Panc1 (cell line): ENCODE data around the gene ART5. TPM values are rescaled to one million over a fixed set of nuclear protein-coding genes. Genes with fewer than 3 reads are reported as not detected.

ENCODE experiments used
- ATAC-seq: fragments of 200-7000 bp; cut with Tn5 transposase; 2 replicates; pipeline ENCODE4 v1.9.1; 2020; ENCODE audit warnings: mild to moderate bottlenecking, moderate library complexity
- BruUV-seq: library from RNA; stranded (reverse); fragments of 400-500 nt; replicated peaks from 2 replicates; lab custom pipeline; 2021; lab: Mats Ljungman, UMichigan
- CTCF ChIA-PET: fragments of 300-600 bp; sonication (Branson Sonifier 250); formaldehyde crosslinking; loops from one replicate; lab custom pipeline; 2022; ENCODE audit warnings: antibody characterized with exemption; lab: Charles Lee
- POLR2A ChIA-PET: fragments of 300-600 bp; sonication (Branson Sonifier 250); formaldehyde crosslinking; loops from one replicate; lab custom pipeline; 2022; ENCODE audit warnings: antibody characterized with exemption; lab: Charles Lee
- DNase-seq: peaks from one replicate; pipeline ENCODE4 v3.0.0-alpha.2; 2010; ENCODE audit warnings: low read depth, low spot score
- H3K27ac ChIP-seq: 2 replicates; pipeline ENCODE4 v1.5.1; 2011; ENCODE audit warnings: mild to moderate bottlenecking, low read length, inconsistent platforms
- H3K27me3 ChIP-seq: fragments of 200-500 bp; sonication (Bioruptor generic); 2 replicates; pipeline ENCODE4 v1.6.0; 2014; ENCODE audit warnings: low read length, inconsistent platforms; ENCODE audit not compliant: control insufficient read depth, insufficient read depth
- H3K36me3 ChIP-seq: fragments of 200-500 bp; sonication (Bioruptor generic); 2 replicates; pipeline ENCODE4 v1.5.1; 2014; ENCODE audit warnings: inconsistent platforms, mild to moderate bottlenecking, low read length, moderate library complexity; ENCODE audit not compliant: control insufficient read depth, insufficient read depth
- H3K4me1 ChIP-seq: 2 replicates; pipeline ENCODE4 v1.5.1; 2011; ENCODE audit warnings: inconsistent platforms, mild to moderate bottlenecking, low read length, moderate library complexity; ENCODE audit not compliant: control insufficient read depth, insufficient read depth
- H3K4me3 ChIP-seq, 2 experiments: 2 replicates each; pipeline ENCODE4 v1.5.1; 2011 to 2012; ENCODE audit warnings: low read depth in 2 of 2, low read length in 2 of 2, mild to moderate bottlenecking in 2 of 2, inconsistent platforms in 1 of 2, moderate library complexity in 1 of 2
- H3K9me3 ChIP-seq: fragments of 200-500 bp; sonication (Bioruptor generic); 2 replicates; pipeline ENCODE4 v1.5.1; 2014; ENCODE audit warnings: low read depth, mild to moderate bottlenecking, inconsistent platforms, low read length, moderate library complexity; ENCODE audit not compliant: control insufficient read depth, insufficient read depth
- POLR2AphosphoS5 ChIP-seq: IDR thresholded peaks from 2 replicates; pipeline ENCODE4 v1.6.1; 2012; ENCODE audit warnings: mild to moderate bottlenecking, low read depth, low read length, moderate library complexity
- SIN3A ChIP-seq: IDR thresholded peaks from 2 replicates; pipeline ENCODE4 v1.6.1; 2012; ENCODE audit warnings: low read depth, mild to moderate bottlenecking, low read length, moderate library complexity, borderline replicate concordance; ENCODE audit not compliant: insufficient read depth
- TCF7L2 ChIP-seq: IDR thresholded peaks from 2 replicates; pipeline ENCODE4 v1.6.1; 2011; ENCODE audit warnings: mild to moderate bottlenecking, low read depth, low read length, inconsistent platforms
- in situ Hi-C: cut with HindIII; loops from 2 replicates; pipeline ENCODE4 v1.10.0; 2016; ENCODE audit warnings: low sequenced_read_pairs, low pct_unique_long_range_greater_than_20kb
- intact Hi-C: fragments of 100-400 bp; cut with micrococcal nuclease; formaldehyde crosslinking; loops from one replicate; pipeline ENCODE4 v1.10.0; 2022; ENCODE audit not compliant: unreplicated experiment
- total RNA-seq: library from RNA; stranded (reverse); gene quantifications from one replicate; pipeline ENCODE4 v1.2.1, GENCODE V29; 2021; ENCODE audit not compliant: unreplicated experiment
- TF ChIP-seq, protein P1 (sequence below): fragments of 450-650 bp; IDR thresholded peaks from 2 replicates; pipeline ENCODE4 v1.5.1; 2017; ENCODE audit warnings: mild to moderate bottlenecking
- TF ChIP-seq, protein P2 (sequence below), 2 experiments: IDR thresholded peaks; 2 replicates each; pipeline ENCODE4 v1.6.1; 2011 to 2012; ENCODE audit warnings: low read depth in 2 of 2, control low read depth in 1 of 2, low read length in 1 of 2, mild to moderate bottlenecking in 1 of 2, moderate library complexity in 1 of 2; ENCODE audit not compliant: insufficient read depth in 1 of 2

Gene ART5
- total RNA-seq, 1 experiment from 2014 or later = 12.8 TPM

DNA sequence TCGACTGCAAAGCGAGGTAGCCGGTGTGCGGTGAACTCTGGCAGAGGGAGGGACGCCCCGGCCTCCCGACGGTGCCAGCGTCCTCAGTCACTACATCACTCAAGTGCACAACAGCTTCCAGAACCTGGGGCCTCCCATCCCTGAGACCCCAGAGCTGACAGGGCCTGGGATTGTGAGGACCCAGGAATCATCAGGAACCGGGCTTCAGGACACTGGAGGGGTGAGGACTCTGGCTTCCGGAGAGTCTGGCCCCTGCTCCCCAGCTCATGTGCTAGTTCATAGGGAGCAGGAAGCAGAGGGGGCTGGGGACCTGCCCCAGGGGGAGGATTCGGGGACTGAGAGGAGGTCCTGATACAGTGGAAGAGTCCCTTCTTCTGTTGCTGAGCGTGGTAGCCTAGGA, 4.6 kb downstream of the ART5 start:
- no peaks in the 10 kb centered on the region for H3K36me3 ChIP-seq
- no peaks in the 10 kb centered on the region for H3K9me3 ChIP-seq
- ChIA-PET POLR2A (no interaction called here), CTCF (no interaction called here)
- H3K4me3 ChIP-seq = no peak overlapping the region
- TF ChIP-seq POLR2AphosphoS5 (no peak), SIN3A (no peak), TCF7L2 (no peak)
- TF ChIP-seq, protein P1, sequence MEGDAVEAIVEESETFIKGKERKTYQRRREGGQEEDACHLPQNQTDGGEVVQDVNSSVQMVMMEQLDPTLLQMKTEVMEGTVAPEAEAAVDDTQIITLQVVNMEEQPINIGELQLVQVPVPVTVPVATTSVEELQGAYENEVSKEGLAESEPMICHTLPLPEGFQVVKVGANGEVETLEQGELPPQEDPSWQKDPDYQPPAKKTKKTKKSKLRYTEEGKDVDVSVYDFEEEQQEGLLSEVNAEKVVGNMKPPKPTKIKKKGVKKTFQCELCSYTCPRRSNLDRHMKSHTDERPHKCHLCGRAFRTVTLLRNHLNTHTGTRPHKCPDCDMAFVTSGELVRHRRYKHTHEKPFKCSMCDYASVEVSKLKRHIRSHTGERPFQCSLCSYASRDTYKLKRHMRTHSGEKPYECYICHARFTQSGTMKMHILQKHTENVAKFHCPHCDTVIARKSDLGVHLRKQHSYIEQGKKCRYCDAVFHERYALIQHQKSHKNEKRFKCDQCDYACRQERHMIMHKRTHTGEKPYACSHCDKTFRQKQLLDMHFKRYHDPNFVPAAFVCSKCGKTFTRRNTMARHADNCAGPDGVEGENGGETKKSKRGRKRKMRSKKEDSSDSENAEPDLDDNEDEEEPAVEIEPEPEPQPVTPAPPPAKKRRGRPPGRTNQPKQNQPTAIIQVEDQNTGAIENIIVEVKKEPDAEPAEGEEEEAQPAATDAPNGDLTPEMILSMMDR = no peak
- TF ChIP-seq, protein P2, sequence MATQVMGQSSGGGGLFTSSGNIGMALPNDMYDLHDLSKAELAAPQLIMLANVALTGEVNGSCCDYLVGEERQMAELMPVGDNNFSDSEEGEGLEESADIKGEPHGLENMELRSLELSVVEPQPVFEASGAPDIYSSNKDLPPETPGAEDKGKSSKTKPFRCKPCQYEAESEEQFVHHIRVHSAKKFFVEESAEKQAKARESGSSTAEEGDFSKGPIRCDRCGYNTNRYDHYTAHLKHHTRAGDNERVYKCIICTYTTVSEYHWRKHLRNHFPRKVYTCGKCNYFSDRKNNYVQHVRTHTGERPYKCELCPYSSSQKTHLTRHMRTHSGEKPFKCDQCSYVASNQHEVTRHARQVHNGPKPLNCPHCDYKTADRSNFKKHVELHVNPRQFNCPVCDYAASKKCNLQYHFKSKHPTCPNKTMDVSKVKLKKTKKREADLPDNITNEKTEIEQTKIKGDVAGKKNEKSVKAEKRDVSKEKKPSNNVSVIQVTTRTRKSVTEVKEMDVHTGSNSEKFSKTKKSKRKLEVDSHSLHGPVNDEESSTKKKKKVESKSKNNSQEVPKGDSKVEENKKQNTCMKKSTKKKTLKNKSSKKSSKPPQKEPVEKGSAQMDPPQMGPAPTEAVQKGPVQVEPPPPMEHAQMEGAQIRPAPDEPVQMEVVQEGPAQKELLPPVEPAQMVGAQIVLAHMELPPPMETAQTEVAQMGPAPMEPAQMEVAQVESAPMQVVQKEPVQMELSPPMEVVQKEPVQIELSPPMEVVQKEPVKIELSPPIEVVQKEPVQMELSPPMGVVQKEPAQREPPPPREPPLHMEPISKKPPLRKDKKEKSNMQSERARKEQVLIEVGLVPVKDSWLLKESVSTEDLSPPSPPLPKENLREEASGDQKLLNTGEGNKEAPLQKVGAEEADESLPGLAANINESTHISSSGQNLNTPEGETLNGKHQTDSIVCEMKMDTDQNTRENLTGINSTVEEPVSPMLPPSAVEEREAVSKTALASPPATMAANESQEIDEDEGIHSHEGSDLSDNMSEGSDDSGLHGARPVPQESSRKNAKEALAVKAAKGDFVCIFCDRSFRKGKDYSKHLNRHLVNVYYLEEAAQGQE (IDR thresholded peaks at IDR 0.05; ENCODE audit: insufficient read depth in 1 of 2, low read depth in 2 of 2, low read length in 1 of 2) = no peak
- ATAC-seq (no peak), DNase-seq (no peak)
- intact Hi-C loops (no loop called here), in situ Hi-C loops (no loop called here)
- H3K4me1 ChIP-seq = 0 out of 2 replicates have a peak, but pooled peaks cover 4% of the 10 kb centered on the region
- BruUV-seq = no TSS peak
- 0 out of 2 replicates have a peak, but pooled peaks cover 4% of the 10 kb centered on the region for H3K27me3 ChIP-seq
- no peak overlapping the region for H3K27ac ChIP-seq

DNA sequence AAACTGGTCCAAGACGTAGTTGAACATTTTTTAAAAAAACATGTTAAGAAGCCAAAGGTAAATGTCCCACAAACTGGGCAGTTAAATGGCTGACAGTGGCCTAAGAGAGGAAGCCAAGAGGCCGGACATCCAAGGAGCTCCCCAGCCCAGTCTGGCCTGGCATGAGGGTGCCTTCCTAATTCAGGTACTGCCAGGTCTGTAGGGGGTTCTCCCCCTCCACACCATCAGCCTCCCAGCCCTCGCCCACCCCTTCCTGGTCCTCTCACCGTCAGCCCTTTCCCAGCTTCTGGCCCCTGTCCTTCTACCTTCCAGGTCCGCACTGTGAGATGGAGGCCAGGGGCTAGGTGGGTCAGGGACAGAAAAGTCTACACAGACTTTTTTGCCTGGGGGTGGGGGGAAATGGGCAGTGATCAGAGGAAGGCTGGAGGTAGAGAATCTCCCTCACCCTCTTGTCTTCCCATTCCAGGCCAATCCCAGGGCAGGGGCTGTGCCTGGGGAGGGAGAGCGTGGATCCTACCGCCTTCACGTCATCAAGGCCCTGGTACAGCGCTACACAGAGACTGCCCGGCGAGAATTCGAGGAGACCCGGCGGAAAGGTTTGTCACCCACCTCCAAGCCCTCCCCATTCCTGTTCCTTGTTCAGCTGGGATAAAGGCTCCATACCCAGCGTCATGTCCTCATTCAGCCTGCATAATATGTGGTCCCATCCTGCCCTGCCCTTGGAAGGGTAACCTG, 6.0 kb downstream of the ART5 start:
- in situ Hi-C loops = no loop called here
- intact Hi-C loops = no loop called here
- no peak for ATAC-seq
- DNase-seq = no peak
- BruUV-seq = no TSS peak
- Histone ChIP-seq H3K27ac (no peak overlapping the region), H3K36me3 (no peaks in the 10 kb centered on the region), H3K4me3 (no peak overlapping the region), H3K27me3 (no peaks in the 10 kb centered on the region), H3K4me1 (no peaks in the 10 kb centered on the region), H3K9me3 (no peaks in the 10 kb centered on the region)
- ChIA-PET POLR2A (no interaction called here), CTCF (no interaction called here)
- no peak for TF ChIP-seq TCF7L2
- TF ChIP-seq POLR2AphosphoS5 = no peak
- TF ChIP-seq, protein P2 (IDR thresholded peaks at IDR 0.05; ENCODE audit: insufficient read depth in 1 of 2, low read depth in 2 of 2, low read length in 1 of 2) = no peak
- no peak for TF ChIP-seq SIN3A
- TF ChIP-seq, protein P1 = no peak
